GM18873 (cell line): ENCODE measurements around the gene PKNOX2.
A peak's percentile ranks its signal among the peaks of the same experiment; 100 is the strongest.

Experiments used
- ATAC-seq: cut with Tn5 transposase; IDR thresholded peaks from one replicate; pipeline ENCODE4 v1.9.1; 2021; ENCODE audit warnings: mild to moderate bottlenecking, moderate library complexity, moderate number of reproducible peaks; ENCODE audit not compliant: unreplicated experiment, low FRiP score

PKNOX2 gene

DNA sequence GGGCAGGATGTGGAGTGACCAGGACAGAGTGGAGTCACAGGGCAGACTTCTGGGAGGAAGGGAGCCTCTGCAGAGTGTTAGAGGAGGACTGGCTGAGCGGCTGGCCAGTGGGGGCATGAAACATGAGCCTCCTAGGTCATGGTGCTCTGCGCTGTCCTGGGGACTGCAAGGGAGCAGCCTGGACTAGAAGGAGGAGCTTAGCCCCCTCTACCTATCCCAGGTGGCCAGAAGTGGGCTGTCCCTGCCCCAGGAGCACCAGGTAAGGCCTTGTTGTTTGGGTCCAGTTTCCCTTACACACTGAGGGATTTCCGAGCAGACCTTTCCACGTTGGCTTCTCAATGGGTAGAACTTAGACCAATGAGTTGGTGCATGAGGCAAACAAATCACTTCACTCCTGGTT is 7.4 kb downstream of the PKNOX2 start:
- ATAC-seq, result no peak

DNA sequence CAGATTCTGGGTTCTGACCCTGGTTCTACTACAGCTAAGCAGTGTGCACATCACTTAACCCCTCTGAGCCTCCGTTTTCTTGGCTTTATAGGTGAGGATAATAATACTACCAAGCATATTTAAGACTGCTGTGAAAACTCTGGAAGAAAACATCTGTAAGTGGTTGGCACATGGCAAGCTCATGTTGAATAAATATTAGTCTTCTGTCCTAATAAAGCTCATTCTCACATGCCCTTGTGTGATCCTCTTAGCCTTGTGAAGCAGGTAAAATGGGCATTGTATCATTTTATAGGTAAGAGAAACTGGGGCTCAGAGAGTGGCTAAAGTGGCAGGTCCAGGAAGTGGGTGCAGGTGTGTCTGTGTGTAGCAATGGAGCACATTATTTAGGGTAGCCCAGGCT is 8.5 kb downstream of the PKNOX2 start:
- no peak for ATAC-seq

DNA sequence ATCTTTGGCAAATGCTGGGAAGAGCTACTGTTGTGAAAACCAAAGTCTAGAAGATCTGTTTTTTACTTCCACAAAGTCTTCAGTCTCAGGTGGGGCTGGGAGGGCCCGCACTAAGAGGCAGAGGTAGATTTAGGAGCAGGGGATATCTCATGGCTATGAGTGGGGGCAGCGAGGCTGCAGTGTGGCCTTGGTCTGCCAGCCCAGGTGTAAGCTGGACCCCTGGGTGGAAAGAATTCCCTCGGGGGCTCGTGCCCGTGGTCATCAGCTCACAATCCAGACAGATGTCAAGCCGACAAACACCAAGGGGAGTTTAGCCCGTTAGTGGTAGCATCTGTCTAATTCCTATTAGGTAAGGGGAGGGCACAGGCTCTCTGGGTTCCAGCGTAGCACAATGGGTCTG is 9.0 kb downstream of the PKNOX2 start:
- ATAC-seq, result no peak

DNA sequence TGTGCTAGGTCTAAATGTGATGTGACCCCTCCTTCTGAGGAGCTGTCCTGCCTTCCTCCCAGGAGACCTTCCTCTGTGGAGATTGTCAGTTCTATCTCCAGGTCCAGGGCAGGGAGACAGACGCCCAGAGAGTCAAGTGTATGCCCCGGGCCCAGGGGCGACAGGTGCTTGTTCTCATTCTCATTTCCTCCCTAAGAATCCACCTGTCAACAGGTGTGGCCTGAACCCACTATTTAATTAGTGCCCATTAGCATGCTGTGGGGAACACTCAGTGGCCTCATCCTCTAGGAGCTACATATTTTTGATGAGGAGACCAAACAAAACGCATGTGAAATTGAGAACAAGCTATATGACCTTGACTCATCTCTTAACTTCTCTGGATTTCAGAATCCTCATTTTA is 9.5 kb downstream of the PKNOX2 start:
- no peak for ATAC-seq

DNA sequence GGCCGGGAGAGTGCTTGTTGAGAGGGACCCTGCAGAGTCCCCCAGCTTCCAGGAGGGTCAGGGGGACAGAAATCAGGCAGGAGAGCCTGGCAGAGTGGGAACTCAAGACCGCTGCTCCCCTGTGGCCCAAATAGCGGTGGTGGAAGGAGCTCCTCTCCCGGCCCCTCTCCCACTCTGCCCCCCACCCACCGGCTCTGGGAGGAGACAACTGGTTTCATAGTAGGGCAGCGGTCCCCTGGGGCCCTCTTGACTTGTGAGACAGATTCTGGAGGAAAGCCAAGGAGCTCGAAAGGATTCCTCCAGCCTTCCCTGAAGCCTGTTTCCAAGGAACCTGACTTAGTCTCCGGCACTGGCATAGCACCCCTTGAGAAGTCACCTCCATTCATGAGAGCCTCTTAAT is 10.1 kb downstream of the PKNOX2 start:
- ATAC-seq, result no peak

DNA sequence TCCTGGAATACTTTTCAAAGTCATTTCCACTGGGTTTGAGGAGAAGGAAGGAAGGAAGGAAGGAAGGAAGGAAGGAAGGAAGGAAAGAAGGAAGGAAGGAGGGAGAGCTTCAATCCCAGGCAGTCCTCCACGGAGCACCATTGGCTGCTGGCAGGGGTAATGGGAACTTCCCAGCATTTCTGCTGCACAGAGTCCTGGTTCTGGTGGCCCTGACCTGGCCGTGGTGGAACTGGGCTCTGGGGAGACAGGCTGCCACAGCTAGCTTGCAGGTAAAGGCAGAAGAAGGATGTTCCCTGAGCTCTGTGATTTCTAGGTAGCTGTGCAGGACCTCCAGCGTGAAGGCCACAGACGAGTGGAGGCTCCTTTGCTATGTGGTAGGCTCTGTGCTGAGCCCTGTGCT is 10.6 kb downstream of the PKNOX2 start:
- ATAC-seq, result no peak

DNA sequence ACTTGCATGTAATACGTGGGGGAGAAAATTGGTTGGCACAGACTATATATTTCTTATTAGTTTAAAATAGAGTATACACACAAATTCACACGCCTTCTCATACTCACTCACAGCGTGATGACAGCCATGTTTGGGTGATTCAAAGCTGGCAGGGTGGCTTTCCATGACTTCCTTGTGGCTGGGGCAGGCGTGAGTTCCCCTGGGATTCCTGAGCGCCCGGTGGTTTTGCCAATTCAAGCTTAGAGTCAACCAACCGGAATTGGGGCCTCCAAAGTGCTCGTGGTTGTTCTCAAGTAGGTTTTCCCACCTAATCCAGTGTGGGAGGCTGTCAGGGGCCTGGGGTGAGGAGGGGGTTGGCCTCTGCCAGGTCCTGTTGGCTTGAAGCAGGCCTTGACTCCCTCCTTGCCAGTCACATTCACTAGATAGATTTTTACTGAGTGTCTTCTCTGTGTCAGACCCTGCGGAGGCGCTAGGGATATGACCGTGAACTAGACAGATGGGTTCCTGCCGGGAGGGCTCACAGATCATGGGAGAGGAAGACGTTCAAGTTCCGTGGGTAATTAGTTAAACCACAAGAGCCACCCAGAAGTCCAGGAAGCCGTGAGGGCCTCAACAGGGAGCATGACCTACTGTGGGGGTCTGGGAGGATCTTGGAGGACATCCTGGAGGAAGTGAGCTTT is 11.5 kb downstream of the PKNOX2 start:
- ATAC-seq, result no peak

DNA sequence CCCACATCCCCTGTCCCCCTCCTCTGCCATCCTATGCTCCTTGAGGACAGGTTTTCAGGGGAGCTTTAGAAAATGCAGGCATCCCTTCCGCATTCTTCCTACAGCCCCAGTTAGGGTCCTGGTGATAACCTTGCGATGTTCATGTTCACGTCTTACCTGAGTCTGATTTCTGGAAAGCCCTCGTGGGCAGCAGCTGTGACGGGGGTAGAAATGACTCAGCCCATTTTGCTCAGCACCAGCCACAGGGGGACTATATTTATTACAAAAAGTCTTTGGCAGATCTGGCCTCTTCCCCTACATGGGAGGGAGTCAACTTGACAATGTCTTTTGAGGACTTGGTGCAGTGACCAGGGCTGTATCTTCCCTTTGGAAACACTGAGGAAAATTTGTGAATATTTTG is 12.3 kb downstream of the PKNOX2 start:
- peak; percentile 74 for ATAC-seq

DNA sequence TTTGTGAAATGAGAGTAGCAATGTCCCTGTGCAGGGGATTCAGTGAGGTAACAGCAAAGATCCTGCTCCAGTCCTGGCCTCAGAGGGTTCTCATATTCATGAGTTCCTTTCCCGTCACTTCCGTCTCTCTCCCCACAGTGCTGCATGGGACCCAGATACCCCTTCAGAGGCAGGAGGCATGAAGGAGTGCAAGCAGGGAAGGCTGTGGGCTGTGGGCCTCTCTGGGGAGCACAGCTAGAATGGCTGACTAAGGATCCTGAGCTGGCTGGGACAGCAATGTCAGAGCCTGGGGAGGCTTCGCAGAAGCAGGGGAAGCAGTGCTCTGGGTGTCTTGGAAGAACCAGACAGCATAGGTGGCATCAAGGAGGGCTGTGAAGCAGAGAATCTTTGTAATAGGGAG is 13.0 kb downstream of the PKNOX2 start:
- no peak for ATAC-seq

DNA sequence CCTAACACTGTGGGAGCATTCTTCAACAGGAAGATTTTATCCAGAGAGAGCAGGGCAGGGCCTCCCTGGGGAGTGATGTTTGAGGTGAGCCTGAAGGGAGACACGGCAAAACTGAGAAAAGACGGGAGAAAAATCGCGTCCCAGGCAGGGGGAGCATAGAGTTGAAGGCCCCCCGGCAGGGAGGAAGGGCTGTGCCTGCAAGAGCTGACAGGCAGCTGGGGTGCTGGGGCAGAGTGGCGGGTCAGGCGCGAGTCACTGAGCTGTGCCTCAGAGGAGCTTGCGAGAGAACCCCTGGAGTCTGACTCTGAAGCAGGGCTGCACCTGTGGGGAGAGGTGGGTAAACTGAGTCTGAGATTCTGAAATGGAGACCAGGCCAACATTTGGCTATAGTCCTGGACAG is 14.8 kb downstream of the PKNOX2 start:
- ATAC-seq, result no peak

DNA sequence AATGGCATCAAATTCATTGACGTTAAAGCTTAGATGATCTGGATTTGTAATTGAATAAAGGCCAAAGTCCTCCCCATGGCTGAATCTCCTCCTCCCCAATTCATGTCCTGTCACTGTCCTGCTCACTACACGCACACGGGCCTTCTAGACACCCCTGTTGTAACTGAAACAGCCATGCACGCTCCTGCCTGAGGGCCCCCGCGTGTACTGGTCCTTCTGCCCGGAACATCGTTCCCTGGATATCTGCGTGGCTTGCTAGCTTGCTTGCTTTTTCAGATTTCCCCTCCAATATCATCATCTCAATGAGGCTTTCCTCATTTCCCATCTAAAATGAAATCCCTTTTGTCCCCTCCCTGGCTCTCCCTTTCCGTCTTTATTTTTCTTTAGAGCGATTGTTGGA is 15.3 kb downstream of the PKNOX2 start:
- no peak for ATAC-seq

DNA sequence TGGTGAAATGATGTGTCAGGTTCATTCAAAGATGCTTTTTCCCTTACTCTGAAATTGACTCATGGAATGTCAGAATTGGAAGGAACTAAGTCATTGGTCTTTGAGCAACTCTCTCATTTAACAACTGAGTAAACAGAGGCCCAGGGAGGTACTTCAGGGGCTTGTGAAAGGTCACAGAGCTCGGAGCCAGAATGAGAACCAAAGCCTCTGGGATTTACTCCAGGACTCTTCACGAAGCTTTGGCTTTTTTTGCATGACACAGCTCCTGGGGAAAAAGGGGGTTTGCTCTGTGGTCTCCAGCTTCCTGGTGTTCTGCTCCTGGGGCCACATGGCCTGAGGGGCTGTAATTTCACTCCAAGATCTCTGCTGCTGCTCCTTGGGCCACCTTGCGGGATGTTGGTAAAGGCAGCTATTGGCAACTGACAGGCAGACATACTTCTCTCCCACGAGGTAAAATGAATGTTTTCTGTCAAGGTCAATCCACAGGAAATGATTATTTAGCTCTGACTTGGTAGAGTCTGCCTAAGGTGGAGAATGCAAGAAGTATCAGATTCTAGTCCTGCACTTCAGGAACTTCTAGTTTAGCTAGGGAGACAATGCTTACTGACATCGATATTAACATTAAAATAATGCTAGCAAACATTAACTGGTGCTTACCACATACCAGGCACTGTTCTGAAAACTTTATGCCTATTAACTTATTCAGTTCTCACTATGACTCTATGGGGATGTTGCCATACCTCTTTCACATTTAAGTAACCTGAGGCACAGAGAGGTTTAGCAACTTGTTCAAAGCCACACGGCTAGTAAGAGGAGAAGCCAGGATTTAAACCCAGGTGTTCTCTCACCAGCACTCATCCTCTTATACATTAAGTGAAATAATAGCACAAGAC is 16.1 kb downstream of the PKNOX2 start:
- ATAC-seq, result peak; percentile 76

DNA sequence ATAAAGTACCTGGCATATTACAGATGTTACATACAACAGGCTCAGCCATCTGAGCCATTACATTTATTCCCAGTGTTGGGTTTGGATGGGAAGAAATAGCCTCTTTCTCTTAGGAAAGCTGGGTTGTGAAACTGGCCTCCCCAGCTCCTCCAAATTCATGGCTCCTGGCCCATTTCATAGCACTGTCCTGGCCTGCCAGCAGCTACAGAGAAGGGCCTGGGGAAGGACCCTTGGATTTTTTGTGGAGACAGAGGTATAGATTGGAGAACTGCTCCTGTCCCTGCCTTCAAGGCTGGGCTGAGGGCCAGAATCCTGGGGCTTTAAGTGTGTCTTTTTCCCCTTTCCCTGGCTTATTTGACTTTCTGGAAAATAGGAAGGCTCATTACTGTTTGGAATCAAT is 18.0 kb downstream of the PKNOX2 start:
- no peak for ATAC-seq

DNA sequence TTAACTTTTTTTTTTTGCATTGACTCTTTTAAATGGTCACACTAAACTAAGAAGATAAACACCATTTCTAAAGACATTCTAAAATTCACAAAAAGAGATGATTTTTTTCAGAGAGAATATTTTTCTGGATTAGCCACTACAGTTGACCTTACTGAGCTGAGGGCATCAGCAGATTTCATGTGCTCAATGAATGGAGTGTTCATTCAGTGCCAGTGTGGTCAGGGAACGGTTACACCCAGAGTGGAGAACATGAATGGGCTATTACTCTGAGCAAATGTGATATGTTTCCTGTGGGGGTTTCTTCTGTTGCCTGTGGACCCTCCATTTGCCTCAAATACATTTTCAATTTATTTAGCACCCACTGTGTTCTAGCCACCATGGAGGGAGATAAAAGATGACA is 19.1 kb downstream of the PKNOX2 start:
- no peak for ATAC-seq

DNA sequence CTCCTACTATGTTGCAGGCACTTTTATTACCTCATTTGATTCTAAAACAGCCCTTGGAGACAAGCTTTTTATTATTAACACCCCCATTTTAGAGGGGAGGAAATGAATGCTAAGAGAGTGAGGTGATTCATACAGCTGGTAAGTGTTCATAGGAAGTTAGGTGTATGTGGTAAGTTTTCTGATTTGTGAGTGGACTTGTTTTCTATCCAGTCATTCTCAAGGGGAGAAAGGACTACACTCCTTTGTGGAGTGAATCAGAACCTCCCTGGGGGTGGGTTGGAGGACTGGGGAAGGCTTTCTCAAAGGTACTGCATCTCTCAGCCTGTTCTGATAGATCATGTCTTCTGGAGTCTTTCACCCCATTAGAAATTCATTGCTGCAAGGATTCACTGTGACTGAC is 23.5 kb downstream of the PKNOX2 start:
- no peak for ATAC-seq

DNA sequence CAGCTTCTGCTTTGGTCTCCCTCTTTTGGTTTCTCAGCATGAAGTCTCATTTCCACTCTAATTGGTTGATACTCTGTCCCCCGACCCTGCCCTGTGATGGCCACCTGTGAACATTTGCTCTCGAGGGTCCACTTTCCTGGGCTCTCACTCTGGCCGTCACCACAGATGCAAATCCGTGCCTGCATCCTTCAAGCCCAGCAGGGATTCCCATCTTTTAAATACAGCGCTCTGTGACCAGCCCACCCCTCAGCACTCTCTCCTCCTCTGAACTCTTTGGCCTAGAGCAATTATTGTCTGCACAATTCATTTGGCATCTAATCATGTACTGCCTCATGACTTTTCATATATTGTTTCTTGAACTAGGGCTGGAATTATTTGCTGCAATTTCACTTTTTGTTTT is 26.0 kb downstream of the PKNOX2 start:
- no peak for ATAC-seq

DNA sequence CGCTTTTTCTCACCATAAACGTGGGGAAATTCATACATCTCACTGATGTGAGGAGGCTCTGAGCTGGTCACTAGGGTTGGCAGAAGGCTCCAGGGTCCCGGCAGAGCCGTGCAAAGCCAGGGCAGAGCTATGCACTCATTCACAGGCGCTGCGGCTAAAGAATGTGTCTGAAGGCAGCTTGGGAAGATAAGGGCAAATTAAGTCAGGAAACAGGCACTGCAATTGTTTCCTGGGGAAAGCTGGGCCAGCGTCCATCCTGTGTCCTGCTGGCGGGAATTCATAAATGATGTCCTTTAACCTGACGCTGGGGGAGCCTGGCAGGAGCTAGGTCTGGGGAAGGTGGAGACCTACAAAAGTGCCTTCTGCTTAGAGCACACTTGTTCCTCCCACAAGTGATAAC is 27.6 kb downstream of the PKNOX2 start:
- no peak for ATAC-seq

DNA sequence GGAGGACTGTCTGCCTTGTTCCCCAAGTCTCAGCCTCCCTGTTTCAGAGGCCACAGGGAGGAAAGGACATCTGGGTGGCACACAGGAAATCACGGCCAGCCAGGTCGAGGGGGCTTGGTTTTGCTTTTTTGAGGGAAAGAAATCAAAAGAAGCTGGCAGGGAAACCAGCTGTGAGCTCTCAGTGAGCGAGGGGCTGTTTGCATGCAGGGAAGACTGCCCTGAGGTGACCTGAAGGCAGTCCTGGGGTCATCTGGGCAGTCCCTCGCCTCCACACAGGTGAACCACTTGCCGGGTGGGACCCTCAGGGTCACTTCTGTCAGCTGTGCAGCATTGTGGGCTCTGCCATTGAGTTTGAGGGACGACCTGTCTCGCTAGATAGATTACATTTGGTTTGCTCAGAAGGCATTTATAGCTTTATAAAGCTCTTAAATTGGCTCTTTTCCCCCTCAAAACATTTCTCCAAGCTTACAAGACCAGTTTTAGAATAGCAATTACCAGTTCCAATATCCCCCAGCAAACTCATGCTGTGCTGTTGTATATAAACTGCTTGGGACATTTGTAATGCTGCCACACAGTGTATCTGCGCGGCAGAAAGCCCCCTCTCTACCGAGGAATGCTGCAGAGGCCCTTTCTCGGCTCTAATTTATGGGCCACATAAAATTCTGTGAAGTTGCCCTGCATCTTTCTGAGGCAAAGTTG is 28.3 kb downstream of the PKNOX2 start:
- no peak for ATAC-seq

DNA sequence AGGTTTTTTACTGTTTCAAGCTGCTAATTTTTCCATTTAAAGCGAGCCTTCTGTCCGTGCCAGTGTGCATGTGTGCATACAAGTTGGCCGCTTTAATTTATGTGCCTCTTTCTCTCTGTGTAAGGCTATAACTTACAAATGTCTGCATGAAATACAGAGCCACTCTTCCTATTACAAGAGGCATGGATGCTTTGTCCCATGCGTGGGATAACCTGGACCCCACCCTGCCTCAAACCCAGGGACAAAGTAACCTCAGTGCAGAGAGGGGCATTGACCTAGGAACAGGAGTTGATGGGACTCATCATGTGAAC is 28.8 kb downstream of the PKNOX2 start:
- no peak for ATAC-seq

DNA sequence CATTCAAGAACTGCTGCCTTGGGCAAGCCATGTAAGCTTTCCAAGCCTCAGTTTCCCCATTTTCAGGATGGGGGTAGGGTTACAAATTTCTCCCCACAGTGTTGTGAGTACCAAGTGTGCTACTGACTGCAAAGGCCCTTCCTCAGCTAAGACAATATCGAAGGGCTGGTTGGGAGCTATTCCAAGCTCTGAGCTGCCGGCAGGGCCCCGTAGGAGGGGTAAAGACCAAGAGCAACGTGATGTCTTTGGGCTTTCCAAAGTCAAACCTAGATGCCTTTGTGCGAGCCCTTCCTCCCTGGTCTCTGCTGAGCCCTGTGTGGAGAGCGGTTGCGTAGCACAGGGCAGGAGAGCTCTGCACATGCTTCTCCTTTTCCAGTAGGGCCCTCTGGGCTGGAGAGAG is 29.3 kb downstream of the PKNOX2 start:
- no peak for ATAC-seq

DNA sequence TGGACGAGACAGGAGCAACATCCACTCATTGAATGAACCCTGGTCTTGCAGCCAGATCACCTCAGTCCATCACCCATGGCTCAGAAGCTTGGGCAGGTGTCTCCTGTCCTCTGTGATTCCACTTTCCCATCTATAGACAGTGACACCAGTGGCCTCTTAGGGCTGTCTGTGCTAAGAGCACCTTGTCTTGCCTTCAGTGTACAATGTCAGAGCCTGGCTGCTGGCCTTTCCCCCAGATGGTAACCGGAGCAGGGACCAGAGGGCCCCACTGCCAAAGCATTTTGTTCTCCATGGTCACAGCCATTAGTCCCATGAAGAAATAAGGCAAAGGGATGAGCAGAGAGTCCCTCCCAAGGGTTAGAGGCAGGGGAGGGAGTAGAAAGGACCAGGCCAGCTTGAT is 35.4 kb downstream of the PKNOX2 start:
- ATAC-seq, result no peak

DNA sequence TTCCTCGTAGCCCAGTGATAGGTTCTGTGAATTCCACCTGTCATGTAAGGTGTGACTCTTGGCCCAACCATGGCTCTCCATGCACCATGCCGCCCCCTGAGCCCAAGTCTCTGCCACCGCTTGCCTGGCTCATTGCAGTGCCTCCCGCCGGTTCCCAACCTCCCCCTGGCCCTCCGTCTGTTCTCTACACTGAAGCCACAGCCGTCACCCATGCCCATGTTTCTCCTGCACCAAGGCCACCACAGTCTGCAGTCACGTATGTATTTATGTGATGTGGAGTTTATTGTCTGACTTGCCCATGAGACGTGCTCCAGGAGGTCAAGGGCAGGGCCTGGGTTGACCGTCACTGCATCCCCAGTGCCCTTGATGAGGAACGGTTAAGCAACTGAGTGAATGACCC is 35.9 kb downstream of the PKNOX2 start:
- ATAC-seq, result no peak
